WTC11 (cell line): ENCODE measurements around the gene ADAM12. TPM values are rescaled to one million over a fixed set of nuclear protein-coding genes. Genes with fewer than 3 reads are reported as not detected.

Source experiments
- ATAC-seq: fragments of 200-7000 bp; cut with Tn5 transposase; 2 replicates; pipeline ENCODE4 v1.10.0; 2021; ENCODE audit warnings: mild to moderate bottlenecking, moderate library complexity
- CTCF ChIA-PET: fragments of 300-600 bp; sonication (Branson Sonifier 250); formaldehyde crosslinking; loops from one replicate; lab custom pipeline; 2021; ENCODE audit warnings: antibody characterized with exemption; lab: Charles Lee
- POLR2A ChIA-PET: fragments of 350-600 bp; sonication (Branson Sonifier 250); formaldehyde crosslinking; loops from one replicate; lab custom pipeline; 2021; ENCODE audit warnings: antibody characterized with exemption; lab: Charles Lee
- DNase-seq: peaks from one replicate; pipeline ENCODE4 v3.0.0; 2021; ENCODE audit warnings: low spot score
- H3K27ac Mint-ChIP-seq: 2 replicates; pipeline ENCODE4 v1.8.0; 2021; ENCODE audit warnings: mixed read lengths
- H3K27me3 Mint-ChIP-seq: 2 replicates; pipeline ENCODE4 v1.8.0; 2021; ENCODE audit warnings: low read depth, mild to moderate bottlenecking, moderate library complexity, mixed read lengths
- H3K36me3 Mint-ChIP-seq: 2 replicates; pipeline ENCODE4 v1.8.0; 2021; ENCODE audit warnings: mixed read lengths
- H3K4me1 Mint-ChIP-seq: 2 replicates; pipeline ENCODE4 v1.8.0; 2022; ENCODE audit warnings: mixed read lengths
- H3K4me3 Mint-ChIP-seq: 2 replicates; pipeline ENCODE4 v1.8.0; 2021; ENCODE audit warnings: mild to moderate bottlenecking, moderate library complexity, mixed read lengths
- H3K9me3 Mint-ChIP-seq: 2 replicates; pipeline ENCODE4 v1.8.0; 2021; ENCODE audit warnings: mixed read lengths
- AR ChIP-seq: fragments of 250-450 bp; sonication (Bioruptor Pico); IDR thresholded peaks from 2 replicates; pipeline ENCODE4 v1.9.0; 2021; ENCODE audit warnings: mild to moderate bottlenecking
- ATF2 ChIP-seq: sonication (generic); formaldehyde crosslinking; IDR thresholded peaks from 2 replicates; pipeline ENCODE4 v1.8.1; 2022; ENCODE audit warnings: low read depth, missing genetic modification reagents, borderline replicate concordance
- ATF3 ChIP-seq: sonication (generic); formaldehyde crosslinking; conservative IDR thresholded peaks from 2 replicates; pipeline ENCODE4 v1.8.1; 2022; ENCODE audit warnings: mild to moderate bottlenecking, missing genetic modification reagents
- CREM ChIP-seq: sonication (generic); formaldehyde crosslinking; IDR thresholded peaks from 2 replicates; pipeline ENCODE4 v1.8.1; 2022; ENCODE audit warnings: mild to moderate bottlenecking, missing genetic modification reagents, moderate library complexity
- E2F5 ChIP-seq: sonication (generic); formaldehyde crosslinking; IDR thresholded peaks from 2 replicates; pipeline ENCODE4 v1.8.1; 2022; ENCODE audit warnings: mild to moderate bottlenecking, moderate library complexity, missing genetic modification reagents
- ELF4 ChIP-seq: sonication (generic); formaldehyde crosslinking; IDR thresholded peaks from 2 replicates; pipeline ENCODE4 v1.8.1; 2022; ENCODE audit warnings: low read depth, mild to moderate bottlenecking, moderate library complexity, missing genetic modification reagents
- ERG ChIP-seq: fragments of 250-450 bp; sonication (Bioruptor Pico); IDR thresholded peaks from 2 replicates; pipeline ENCODE4 v1.8.0; 2021; ENCODE audit warnings: mild to moderate bottlenecking
- FOXP1 ChIP-seq: sonication (generic); formaldehyde crosslinking; IDR thresholded peaks from 2 replicates; pipeline ENCODE4 v1.8.0; 2022; ENCODE audit warnings: missing genetic modification reagents, mild to moderate bottlenecking, moderate library complexity, borderline replicate concordance
- FOXP4 ChIP-seq: sonication (generic); formaldehyde crosslinking; IDR thresholded peaks from 2 replicates; pipeline ENCODE4 v1.8.0; 2022; ENCODE audit warnings: mild to moderate bottlenecking, missing genetic modification reagents
- IRF1 ChIP-seq: sonication (generic); formaldehyde crosslinking; IDR thresholded peaks from 2 replicates; pipeline ENCODE4 v1.8.0; 2023; ENCODE audit warnings: missing genetic modification reagents
- JUN ChIP-seq: sonication (generic); formaldehyde crosslinking; IDR thresholded peaks from 2 replicates; pipeline ENCODE4 v1.8.0; 2023; ENCODE audit warnings: mild to moderate bottlenecking, missing genetic modification reagents
- MAX ChIP-seq: sonication (generic); formaldehyde crosslinking; IDR thresholded peaks from 2 replicates; pipeline ENCODE4 v1.8.0; 2022; ENCODE audit warnings: mild to moderate bottlenecking, missing genetic modification reagents
- NFYB ChIP-seq: sonication (generic); formaldehyde crosslinking; conservative IDR thresholded peaks from 2 replicates; pipeline ENCODE4 v1.8.0; 2022; ENCODE audit warnings: low read depth, missing genetic modification reagents
- SMAD3 ChIP-seq: sonication (generic); formaldehyde crosslinking; IDR thresholded peaks from 2 replicates; pipeline ENCODE4 v1.8.0; 2022; ENCODE audit warnings: missing genetic modification reagents, mild to moderate bottlenecking, borderline replicate concordance
- USF1 ChIP-seq: sonication (generic); formaldehyde crosslinking; IDR thresholded peaks from 2 replicates; pipeline ENCODE4 v1.8.0; 2022; ENCODE audit warnings: mild to moderate bottlenecking, missing genetic modification reagents
- USF2 ChIP-seq: sonication (generic); formaldehyde crosslinking; IDR thresholded peaks from 2 replicates; pipeline ENCODE4 v1.8.1; 2023; ENCODE audit warnings: mild to moderate bottlenecking, missing genetic modification reagents, moderate library complexity
- ZBTB21 ChIP-seq: sonication (generic); formaldehyde crosslinking; IDR thresholded peaks from 2 replicates; pipeline ENCODE4 v1.8.1; 2023; ENCODE audit warnings: mild to moderate bottlenecking, missing genetic modification reagents, borderline replicate concordance
- ZMAT4 ChIP-seq: fragments of 250-450 bp; sonication (Bioruptor Pico); IDR thresholded peaks from 2 replicates; pipeline ENCODE4 v1.9.0; 2021; ENCODE audit warnings: mild to moderate bottlenecking
- ZNF232 ChIP-seq: sonication (generic); formaldehyde crosslinking; IDR thresholded peaks from 2 replicates; pipeline ENCODE4 v1.8.0; 2022; ENCODE audit warnings: mild to moderate bottlenecking, missing genetic modification reagents
- ZNF425 ChIP-seq: fragments of 250-450 bp; sonication (Bioruptor Pico); conservative IDR thresholded peaks from 2 replicates; pipeline ENCODE4 v1.9.0; 2021; ENCODE audit warnings: mild to moderate bottlenecking
- total RNA-seq: library from RNA; stranded (reverse); gene quantifications from 3 replicates; pipeline ENCODE4 v1.2.3, GENCODE V29; 2021

The ADAM12 gene
- total RNA-seq, 1 experiment from 2014 or later: 0.22 TPM

- Mint-ChIP-seq H3K4me1 (no peaks in the 10 kb centered on the region), H3K27me3 (no peaks in the 10 kb centered on the region), H3K4me3 (no peak overlapping the region), H3K36me3 (no peaks in the 10 kb centered on the region), H3K9me3 (no peaks in the 10 kb centered on the region), H3K27ac (no peak overlapping the region)
- CTCF ChIA-PET: no interaction called here
- ATAC-seq: no peak
- no peak for TF ChIP-seq SMAD3
- no peak for TF ChIP-seq AR (CRISPR knock-in tag)
- no peak for TF ChIP-seq USF1
- no peak for TF ChIP-seq JUN (CRISPR knock-in tag)
- TF ChIP-seq MAX (CRISPR knock-in tag): no peak
- TF ChIP-seq ZNF425 (CRISPR knock-in tag): no peak
- TF ChIP-seq FOXP1 (CRISPR knock-in tag): no peak
- TF ChIP-seq ERG: no peak
- TF ChIP-seq IRF1 (CRISPR knock-in tag): no peak
- no peak for TF ChIP-seq ELF4 (CRISPR knock-in tag)
- POLR2A ChIA-PET: no interaction called here
- no peak for DNase-seq
Observed at GRCh38 chr10:126334272-126334671, 54.0 kb downstream of the ADAM12 start.

- POLR2A ChIA-PET: no interaction called here
- H3K36me3 Mint-ChIP-seq: no peaks in the 10 kb centered on the region
- no peak overlapping the region for H3K4me3 Mint-ChIP-seq
- no peaks in the 10 kb centered on the region for H3K9me3 Mint-ChIP-seq
- CTCF ChIA-PET: no interaction called here
- H3K4me1 Mint-ChIP-seq: no peaks in the 10 kb centered on the region
- TF ChIP-seq E2F5 (CRISPR knock-in tag): no peak
- no peak for TF ChIP-seq ZNF232 (CRISPR knock-in tag)
- TF ChIP-seq ATF2 (CRISPR knock-in tag): no peak
- TF ChIP-seq FOXP4: no peak
- TF ChIP-seq ZMAT4 (CRISPR knock-in tag): no peak
- no peak for TF ChIP-seq NFYB (CRISPR knock-in tag)
- TF ChIP-seq ZBTB21 (CRISPR knock-in tag): no peak
- TF ChIP-seq CREM: no peak
- TF ChIP-seq USF2 (CRISPR knock-in tag): no peak
- no peak for TF ChIP-seq ATF3
- no peak overlapping the region for H3K27ac Mint-ChIP-seq
- no peaks in the 10 kb centered on the region for H3K27me3 Mint-ChIP-seq
- ATAC-seq (no peak), DNase-seq (no peak)
Observed at GRCh38 chr10:126332576-126332975, 55.7 kb downstream of the ADAM12 start.
